SU-DHL-6 (cell line): ENCODE results near the gene LTBP1.

ENCODE experiments used
- CTCF ChIP-seq: fragments of 200-600 bp; sonication (generic); IDR thresholded peaks from one replicate; pipeline ENCODE4 v1.5.1; 2017; ENCODE audit warnings: antibody characterized with exemption, mild to moderate bottlenecking, low read length, moderate library complexity; ENCODE audit not compliant: insufficient read depth, poor library complexity, severe bottlenecking
- EZH2phosphoT487 ChIP-seq: fragments of 200-600 bp; sonication (generic), shearing (Covaris generic); conservative IDR thresholded peaks from 2 replicates; pipeline ENCODE4 v1.6.1; 2018; ENCODE audit warnings: mild to moderate bottlenecking, antibody characterized with exemption, low read length, moderate library complexity, mixed read lengths

GRCh38 chr2:33274524-33274923 is 327.8 kb downstream of the LTBP1 start:
- no peak for TF ChIP-seq EZH2phosphoT487
- no peak for TF ChIP-seq CTCF
